Prostate gland (tissue), 2 donors: Measurements from ENCODE around the gene EMCN. TPM values are rescaled to one million over a fixed set of nuclear protein-coding genes. Genes with fewer than 3 reads are reported as not detected.

Experiments used
- DNase-seq: peaks from one replicate; pipeline ENCODE4 v3.0.0-alpha.2; 2019; ENCODE audit warnings: low spot score
- H3K27ac ChIP-seq, 2 donors: fragments of 200-600 bp; sonication (generic); 2 replicates each; pipeline ENCODE4 v1.5.1; 2017 to 2019
- H3K27me3 ChIP-seq: fragments of 200-600 bp; sonication (generic); replicated peaks from 2 replicates; pipeline ENCODE4 v1.5.1; 2019; ENCODE audit not compliant: insufficient read depth
- H3K36me3 ChIP-seq, 2 donors: fragments of 200-600 bp; sonication (generic); 1 replicate in 1 of 2; 2 replicates in 1 of 2; pipeline versions ENCODE4 v1.5.1 to v1.8.1; 2017 to 2019
- H3K4me1 ChIP-seq: fragments of 200-600 bp; sonication (generic); replicated peaks from 2 replicates; pipeline ENCODE4 v1.5.1; 2019
- H3K4me3 ChIP-seq, 2 donors: fragments of 200-600 bp; sonication (generic); 2 replicates each; pipeline ENCODE4 v1.5.1; 2017 to 2019
- H3K9me3 ChIP-seq: fragments of 200-600 bp; sonication (generic); 2 replicates; pipeline ENCODE4 v1.5.1; 2017
- CTCF ChIP-seq, 4 experiments: fragments of 200-600 bp in 2 of 4; fragments of 450-650 bp in 2 of 4; sonication (generic) in 2 of 4; IDR thresholded peaks; 1 replicate in 3 of 4; 2 replicates in 1 of 4; pipeline ENCODE4 v1.5.1; 2016 to 2019; ENCODE audit warnings: antibody characterized with exemption in 4 of 4, mild to moderate bottlenecking in 2 of 4, moderate library complexity in 2 of 4
- POLR2A ChIP-seq: fragments of 450-650 bp; IDR thresholded peaks from one replicate; pipeline ENCODE4 v1.6.1; 2016; ENCODE audit warnings: antibody characterized with exemption, mild to moderate bottlenecking
- POLR2AphosphoS5 ChIP-seq: sonication (generic); formaldehyde crosslinking; IDR thresholded peaks from one replicate; pipeline ENCODE4 v1.6.1; 2017; ENCODE audit warnings: antibody characterized with exemption
- WGBS: methylation state at CpG from one replicate; pipeline ENCODE4 v1.1.5; 2018; 5-methylcytosine and 5-hydroxymethylcytosine counted together
- intact Hi-C: fragments of 100-400 bp; cut with DNase I; formaldehyde crosslinking; loops from one replicate; pipeline ENCODE4 v1.14.2; 2022
- total RNA-seq, 2 donors: library from RNA; depleted of rRNA; stranded (reverse); fragments of >200 nt; gene quantifications; one replicate each; pipeline ENCODE4 v1.1.0, GENCODE V29; 2016

The EMCN gene
- total RNA-seq, 2 donors from 2014 or later: 15.3 to 78.1 TPM

DNA sequence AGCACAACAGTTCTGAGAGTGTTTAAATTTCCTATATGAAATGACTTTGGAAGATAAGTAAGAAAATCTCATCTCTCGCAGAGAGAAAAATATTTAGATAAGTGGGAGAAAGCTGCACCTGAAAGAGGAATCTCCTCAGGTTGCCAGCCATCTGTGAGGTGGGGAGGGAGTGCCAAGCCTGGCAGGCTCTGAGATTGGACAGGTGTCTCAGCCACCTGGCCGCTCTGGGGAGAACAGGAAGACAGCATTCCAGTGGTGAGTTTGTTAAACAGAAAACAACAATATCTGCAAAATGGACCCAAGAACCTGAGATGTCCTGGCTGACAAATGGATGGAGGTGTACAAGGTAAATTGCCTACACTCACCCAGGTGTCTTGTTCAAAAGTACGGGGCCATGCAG lies 31.3 kb downstream of the EMCN start:
- TF ChIP-seq POLR2A (no peak), POLR2AphosphoS5 (no peak), CTCF (IDR thresholded peaks at IDR 0.05) (no peak)
- Histone ChIP-seq H3K9me3 (no peaks in the 10 kb centered on the region), H3K4me1 (no peaks in the 10 kb centered on the region), H3K27me3 (no peaks in the 10 kb centered on the region), H3K36me3 (no peaks in the 10 kb centered on the region), H3K27ac (no peak overlapping the region), H3K4me3 (no peak overlapping the region)
- whole genome bisulfite sequencing: 66% methylated on average over 3 of the region's 3 CpGs
- intact Hi-C loops: no loop called here
- no peak for DNase-seq

GRCh38 chr4:100483796-100484195 lies 34.0 kb downstream of the EMCN start:
- no peak overlapping the region for H3K27ac ChIP-seq
- whole genome bisulfite sequencing: 69% methylated on average over 2 of the region's 2 CpGs
- intact Hi-C loops: no loop called here
- H3K4me1 ChIP-seq: no peaks in the 10 kb centered on the region
- no peak overlapping the region for H3K4me3 ChIP-seq
- H3K36me3 ChIP-seq: no peaks in the 10 kb centered on the region
- TF ChIP-seq POLR2A: no peak
- no peak for TF ChIP-seq POLR2AphosphoS5
- TF ChIP-seq CTCF (IDR thresholded peaks at IDR 0.05): no peak
- no peaks in the 10 kb centered on the region for H3K9me3 ChIP-seq
- H3K27me3 ChIP-seq: no peaks in the 10 kb centered on the region
- DNase-seq: no peak

GRCh38 chr4:100479971-100480370 lies 37.9 kb downstream of the EMCN start:
- TF ChIP-seq CTCF (IDR thresholded peaks at IDR 0.05) (no peak), POLR2AphosphoS5 (no peak), POLR2A (no peak)
- no peak overlapping the region for H3K4me3 ChIP-seq
- DNase-seq: no peak
- 83% methylated on average over 1 of the region's 1 CpG for WGBS
- intact Hi-C loops: no loop called here
- no peak overlapping the region for H3K27ac ChIP-seq
- H3K4me1 ChIP-seq: no peaks in the 10 kb centered on the region
- no peaks in the 10 kb centered on the region for H3K27me3 ChIP-seq
- H3K36me3 ChIP-seq: no peaks in the 10 kb centered on the region
- H3K9me3 ChIP-seq: no peaks in the 10 kb centered on the region

- H3K36me3 ChIP-seq: no peaks in the 10 kb centered on the region
- H3K9me3 ChIP-seq: no peaks in the 10 kb centered on the region
- H3K27me3 ChIP-seq: no peaks in the 10 kb centered on the region
- no peak overlapping the region for H3K27ac ChIP-seq
- intact Hi-C loops: no loop called here
- DNase-seq: no peak
- H3K4me1 ChIP-seq: no peaks in the 10 kb centered on the region
- H3K4me3 ChIP-seq: no peak overlapping the region
- TF ChIP-seq POLR2AphosphoS5: no peak
- no CpG with 5 or more reads among the region's 1 CpG for WGBS
Observed at GRCh38 chr4:100469555-100469954, 48.3 kb downstream of the EMCN start.

GRCh38 chr4:100466501-100466900 lies 51.3 kb downstream of the EMCN start:
- Histone ChIP-seq H3K27ac (no peak overlapping the region), H3K4me3 (no peak overlapping the region), H3K4me1 (no peaks in the 10 kb centered on the region), H3K27me3 (no peaks in the 10 kb centered on the region), H3K36me3 (no peaks in the 10 kb centered on the region), H3K9me3 (no peaks in the 10 kb centered on the region)
- TF ChIP-seq POLR2AphosphoS5 (no peak), POLR2A (no peak), CTCF (IDR thresholded peaks at IDR 0.05) (no peak)
- intact Hi-C loops: no loop called here
- no peak for DNase-seq
- WGBS: 91% methylated on average over 1 of the region's 1 CpG
